Breast epithelium (tissue), 3 donors: ENCODE results near the gene UBL4B.

Source experiments
- POLR2A ChIP-seq: fragments of 450-650 bp; IDR thresholded peaks from one replicate; pipeline ENCODE4 v1.6.1; 2016; ENCODE audit warnings: antibody characterized with exemption, mild to moderate bottlenecking, moderate library complexity
- POLR2AphosphoS5 ChIP-seq, 3 donors: sonication (generic); formaldehyde crosslinking; IDR thresholded peaks; one replicate each; pipeline ENCODE4 v1.6.1; 2017; ENCODE audit warnings: antibody characterized with exemption in 3 of 3
- TF ChIP-seq, protein P1 (sequence below), 3 donors: fragments of 450-650 bp; IDR thresholded peaks; one replicate each; pipeline ENCODE4 v1.5.1; 2016 to 2017; ENCODE audit warnings: antibody characterized with exemption in 3 of 3, mild to moderate bottlenecking in 3 of 3, moderate library complexity in 3 of 3

DNA sequence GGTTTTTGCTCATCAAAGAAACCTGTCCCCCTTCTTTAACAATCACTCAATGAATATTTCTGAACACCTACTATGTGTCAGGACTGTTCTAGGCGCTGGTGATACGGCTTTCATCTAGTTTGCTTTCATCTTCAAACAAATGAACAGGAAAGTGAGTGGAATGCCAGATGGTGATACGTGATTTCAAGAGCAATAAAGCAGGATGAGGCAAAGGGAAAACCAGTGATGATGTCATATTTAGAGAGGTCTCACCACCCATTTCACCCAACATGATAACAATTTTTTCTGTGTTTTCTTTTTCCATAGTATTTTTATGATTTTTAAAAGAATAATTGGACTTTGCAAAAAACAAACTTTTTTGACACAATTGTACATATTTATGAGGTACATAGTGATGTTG is 26.7 kb downstream of the UBL4B start:
- TF ChIP-seq, protein P1, sequence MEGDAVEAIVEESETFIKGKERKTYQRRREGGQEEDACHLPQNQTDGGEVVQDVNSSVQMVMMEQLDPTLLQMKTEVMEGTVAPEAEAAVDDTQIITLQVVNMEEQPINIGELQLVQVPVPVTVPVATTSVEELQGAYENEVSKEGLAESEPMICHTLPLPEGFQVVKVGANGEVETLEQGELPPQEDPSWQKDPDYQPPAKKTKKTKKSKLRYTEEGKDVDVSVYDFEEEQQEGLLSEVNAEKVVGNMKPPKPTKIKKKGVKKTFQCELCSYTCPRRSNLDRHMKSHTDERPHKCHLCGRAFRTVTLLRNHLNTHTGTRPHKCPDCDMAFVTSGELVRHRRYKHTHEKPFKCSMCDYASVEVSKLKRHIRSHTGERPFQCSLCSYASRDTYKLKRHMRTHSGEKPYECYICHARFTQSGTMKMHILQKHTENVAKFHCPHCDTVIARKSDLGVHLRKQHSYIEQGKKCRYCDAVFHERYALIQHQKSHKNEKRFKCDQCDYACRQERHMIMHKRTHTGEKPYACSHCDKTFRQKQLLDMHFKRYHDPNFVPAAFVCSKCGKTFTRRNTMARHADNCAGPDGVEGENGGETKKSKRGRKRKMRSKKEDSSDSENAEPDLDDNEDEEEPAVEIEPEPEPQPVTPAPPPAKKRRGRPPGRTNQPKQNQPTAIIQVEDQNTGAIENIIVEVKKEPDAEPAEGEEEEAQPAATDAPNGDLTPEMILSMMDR (IDR thresholded peaks at IDR 0.05): no peak
- TF ChIP-seq POLR2A (no peak), POLR2AphosphoS5 (IDR thresholded peaks at IDR 0.05) (no peak)
